Measurements from ENCODE around the gene GOLIM4. TPM values are rescaled to one million over a fixed set of nuclear protein-coding genes. Genes with fewer than 3 reads are reported as not detected.

GOLIM4 gene
- total RNA-seq, 2 donors from 2014 or later: 95.4 to 97.6 TPM

GRCh38 chr3:167973046-167973445 is 122.7 kb downstream of the GOLIM4 start:
- ATAC-seq (no peak), DNase-seq (no peak)
- intact Hi-C loops (cut with DNase I, micrococcal nuclease): no loop called here

- ATAC-seq (no peak), DNase-seq (no peak)
- intact Hi-C loops (cut with DNase I, micrococcal nuclease): no loop called here
Measured at GRCh38 chr3:167972502-167972901, 123.2 kb downstream of the GOLIM4 start.

- intact Hi-C loops (cut with DNase I, micrococcal nuclease): no loop called here
- ATAC-seq (no peak), DNase-seq (no peak)
Measured at GRCh38 chr3:167969548-167969947, 126.2 kb downstream of the GOLIM4 start.

GRCh38 chr3:167967257-167968036 is 128.3 kb downstream of the GOLIM4 start:
- intact Hi-C loops (cut with DNase I, micrococcal nuclease): no loop called here
- no peak for ATAC-seq
- no peak for DNase-seq

Measured in left colon (tissue), 2 donors.